RWPE1 (cell line): ENCODE measurements around the gene SRSF1.

Source experiments
- CTCF ChIA-PET: fragments of 350-600 bp; sonication (Branson Sonifier 250); formaldehyde crosslinking; extraction: SDS; loops from one replicate; lab custom pipeline; 2021; lab: Yijun Ruan, JAX
- POLR2A ChIA-PET: fragments of 400-600 bp; formaldehyde crosslinking; extraction: SDS; loops from one replicate; lab custom pipeline; 2020; ENCODE audit warnings: antibody characterized with exemption; ENCODE audit not compliant: low non-redundant PET; lab: Yijun Ruan, JAX
- DNase-seq: peaks from one replicate; pipeline ENCODE4 v3.0.0; 2012; ENCODE audit warnings: low spot score
- H3K27ac ChIP-seq: fragments of 450-650 bp; 2 replicates; pipeline ENCODE4 v1.5.1; 2017
- CTCF ChIP-seq: fragments of 450-650 bp; conservative IDR thresholded peaks from 2 replicates; pipeline ENCODE4 v1.5.1; 2017; ENCODE audit warnings: low read depth, mild to moderate bottlenecking

The SRSF1 gene

GRCh38 chr17:58006924-58007780, at the start of gene SRSF1:
Gene SRSF1 (minus strand): TSS chr17:58007246. CDS start chr17:58007137, 109 bp downstream.
- peak within 1 kb of the TSS; percentile 96 for H3K27ac ChIP-seq
- POLR2A ChIA-PET = interaction anchor here (0.6 to 1.5 kb wide), 4 partner anchors 10 to 157 kb away, joined by 3 to 10 read pairs (median 3); partner anchors contain the start of genes DYNLL2 and MRPS23
- no peak for TF ChIP-seq CTCF
- DNase-seq = peak; percentile 96
- CTCF ChIA-PET = interaction anchor here (0.6 to 2.5 kb wide), 4 partner anchors 60 to 176 kb away, joined by 3 to 6 read pairs (median 4); no protein-coding TSS in a partner anchor

- no peak for TF ChIP-seq CTCF
- H3K27ac ChIP-seq = no peak overlapping the region
- ChIA-PET CTCF (no interaction called here), POLR2A (no interaction called here)
- no peak for DNase-seq
Measured at GRCh38 chr17:58056476-58056875, 49.4 kb upstream of the SRSF1 start.

GRCh38 chr17:58054641-58055040, 47.6 kb upstream of the SRSF1 start:
- ChIA-PET CTCF (no interaction called here), POLR2A (no interaction called here)
- no peak for DNase-seq
- H3K27ac ChIP-seq = no peak overlapping the region
- no peak for TF ChIP-seq CTCF

- CTCF ChIA-PET = no interaction called here
- no peak for DNase-seq
- TF ChIP-seq CTCF = no peak
- no peak overlapping the region for H3K27ac ChIP-seq
- POLR2A ChIA-PET = no interaction called here
Measured at GRCh38 chr17:58052945-58053715, 46.1 kb upstream of the SRSF1 start.

- no peak overlapping the region for H3K27ac ChIP-seq
- DNase-seq = no peak
- POLR2A ChIA-PET = no interaction called here
- CTCF ChIA-PET = interaction anchor here (0.7 kb wide), 1 partner anchor 11 kb away, joined by 4 read pairs; no protein-coding TSS in a partner anchor
- no peak for TF ChIP-seq CTCF
Measured at GRCh38 chr17:58052407-58052806, 45.4 kb upstream of the SRSF1 start.

GRCh38 chr17:58051468-58051867, 44.4 kb upstream of the SRSF1 start:
- CTCF ChIA-PET = interaction anchor here (0.6 kb wide), 1 partner anchor 144 kb away, joined by 3 read pairs; no protein-coding TSS in a partner anchor
- no peak overlapping the region for H3K27ac ChIP-seq
- POLR2A ChIA-PET = no interaction called here
- no peak for TF ChIP-seq CTCF
- DNase-seq = no peak
